HG02642 (cell line): ENCODE results near the gene RPL35.

Experiments used
- ATAC-seq: cut with Tn5 transposase; IDR thresholded peaks from one replicate; pipeline ENCODE4 v1.9.1; 2021; ENCODE audit warnings: mild to moderate bottlenecking; ENCODE audit not compliant: unreplicated experiment, poor library complexity

Gene RPL35

DNA sequence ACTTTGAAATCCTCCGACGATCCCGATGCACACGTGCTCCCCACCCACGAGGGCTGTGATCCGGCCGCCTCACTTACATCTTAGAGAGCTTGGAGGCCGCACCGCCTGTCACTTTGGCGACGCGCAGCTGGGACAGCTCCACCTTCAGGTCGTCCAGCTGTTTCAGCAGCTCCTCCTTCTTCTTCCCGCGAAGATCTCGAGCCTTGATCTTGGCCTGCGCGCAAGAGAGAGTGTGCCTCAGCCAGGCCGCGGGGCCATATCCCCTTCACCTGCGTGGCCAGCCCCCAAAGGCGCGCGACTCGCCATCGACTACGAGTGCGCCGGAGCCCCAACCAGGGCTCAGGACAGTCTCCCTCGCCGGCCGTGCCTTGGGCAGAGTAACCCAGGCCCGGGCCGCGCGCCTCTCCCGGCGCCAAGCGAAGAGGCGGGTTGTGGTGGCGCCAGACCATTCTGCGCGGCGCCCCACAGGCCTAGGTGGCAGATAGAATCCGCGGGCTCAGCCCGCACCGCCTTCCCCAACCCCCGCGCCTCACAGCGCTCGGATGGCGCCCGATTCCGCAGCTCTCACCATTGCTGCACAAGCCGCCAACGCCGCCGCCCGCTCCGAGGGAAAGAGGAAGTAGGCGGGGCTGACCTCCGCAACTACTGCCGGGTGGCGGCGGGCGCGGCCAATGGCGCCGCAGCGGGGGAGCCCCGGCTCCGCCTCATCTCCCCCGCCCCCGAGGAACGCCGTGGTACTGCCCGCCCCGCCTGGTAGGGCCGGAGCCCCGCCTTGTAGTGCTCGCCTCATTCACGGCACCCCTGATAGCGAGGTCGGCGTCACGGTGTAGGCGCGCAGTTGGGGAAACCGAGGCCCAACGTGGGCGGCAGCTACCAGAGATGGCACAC, at the start of gene RPL35, which contains the start of gene ARPC5L:
RPL35 (minus strand) TSS at position 616 of the 888 bp plus-strand sequence; CDS start at position 571, 45 bp downstream.
ARPC5L (plus strand) TSS at position 789 of the 888 bp plus-strand sequence. CDS start 7,161 bp downstream, outside the sequence.
- peak; percentile 92 for ATAC-seq

DNA sequence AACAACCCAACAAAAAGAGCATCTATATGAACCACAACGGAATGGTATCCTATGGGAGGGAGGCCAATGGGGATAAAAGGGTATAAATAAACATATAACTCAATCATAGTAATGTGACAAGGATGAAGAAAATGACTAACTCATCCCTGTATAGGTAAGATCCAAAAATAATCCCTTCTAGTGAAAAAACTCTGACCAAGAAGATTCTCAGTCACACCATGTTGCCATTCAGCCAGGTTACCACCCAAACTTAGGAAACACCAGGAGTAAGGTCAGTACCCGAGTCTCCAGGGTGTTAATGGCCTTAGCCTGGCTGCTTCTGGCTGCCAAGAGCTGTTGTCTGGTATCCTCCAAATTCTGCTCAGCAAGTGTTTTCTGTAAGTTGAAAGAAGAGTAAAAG, 46.3 kb upstream of the RPL35 start:
- ATAC-seq: no peak

DNA sequence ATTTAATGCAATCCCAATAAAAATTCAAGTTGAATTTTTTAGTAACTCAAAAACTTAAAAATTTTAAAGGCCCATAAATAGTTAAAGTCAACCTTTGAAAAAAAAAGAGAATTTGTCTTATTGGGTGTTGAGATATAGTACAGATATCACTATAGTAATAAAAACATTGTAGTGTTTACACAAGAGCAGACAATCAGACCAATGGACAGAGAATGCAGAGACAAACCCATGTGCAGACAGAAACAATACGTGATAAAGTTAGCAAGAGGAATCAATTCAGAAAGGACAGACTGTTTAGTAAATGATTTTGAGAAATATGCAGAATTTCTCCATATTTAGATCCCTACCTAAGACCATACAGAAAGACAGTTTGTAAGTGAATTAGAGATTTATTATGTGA, 45.2 kb upstream of the RPL35 start:
- ATAC-seq: no peak

DNA sequence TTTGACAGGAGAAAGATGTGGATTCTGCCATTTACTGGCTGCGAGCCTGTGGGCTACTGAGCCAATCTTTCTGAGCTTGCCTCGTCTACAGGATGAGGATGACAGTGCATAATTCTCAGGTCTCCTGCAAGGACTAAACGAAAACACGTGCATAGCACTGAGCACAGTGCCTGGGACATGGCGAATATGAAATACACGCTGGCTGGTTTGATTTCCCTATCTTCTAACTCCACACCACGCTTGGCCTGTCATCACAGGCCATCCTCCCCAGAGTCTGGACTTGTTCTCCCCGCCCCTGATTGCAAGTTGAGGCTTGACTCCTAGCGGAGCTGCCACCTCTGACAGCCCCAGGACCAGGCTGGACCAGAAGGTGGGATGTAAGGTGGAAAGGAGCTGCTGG, 38.1 kb upstream of the RPL35 start:
- no peak for ATAC-seq

DNA sequence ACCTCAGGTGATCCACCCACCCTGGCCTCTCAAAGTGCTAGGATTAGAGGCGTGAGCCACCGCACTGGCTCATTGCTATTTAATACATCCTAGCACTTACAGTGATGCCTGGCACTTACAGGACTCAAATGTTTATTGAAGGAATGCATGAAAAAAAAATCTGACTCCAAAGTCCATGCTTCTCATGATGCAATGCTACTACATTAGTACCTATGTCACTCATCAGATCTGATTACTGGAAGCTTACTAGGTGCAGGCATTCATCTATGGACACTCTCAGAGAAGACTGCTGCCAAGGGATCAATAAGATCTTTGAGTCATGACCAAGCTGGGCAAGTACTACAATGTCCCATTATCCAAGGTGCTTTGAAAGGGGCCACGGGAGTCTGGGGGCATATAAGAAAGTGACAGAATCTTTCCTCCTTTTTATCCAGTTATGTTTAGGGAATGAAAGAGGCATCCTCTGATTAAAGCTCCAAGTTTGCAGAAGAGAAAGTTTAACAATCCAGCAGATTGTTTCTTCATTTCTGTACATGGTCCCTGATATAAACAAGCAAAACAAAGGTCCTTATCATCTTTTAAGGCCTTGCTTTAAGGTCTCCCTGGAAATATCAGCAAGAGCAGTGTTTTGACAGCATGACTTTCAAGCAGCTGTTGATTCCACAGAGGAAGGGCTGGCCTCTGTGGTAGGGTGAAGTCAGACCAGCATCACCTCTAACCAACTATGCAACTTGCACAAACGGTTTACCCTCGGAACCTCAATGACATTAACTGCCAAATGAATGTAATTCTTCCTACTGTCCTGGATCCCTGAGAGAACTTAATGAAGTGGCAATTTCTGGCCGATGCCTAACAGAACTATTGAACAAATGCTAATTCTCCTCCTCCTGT, 36.1 kb upstream of the RPL35 start:
- ATAC-seq: no peak

DNA sequence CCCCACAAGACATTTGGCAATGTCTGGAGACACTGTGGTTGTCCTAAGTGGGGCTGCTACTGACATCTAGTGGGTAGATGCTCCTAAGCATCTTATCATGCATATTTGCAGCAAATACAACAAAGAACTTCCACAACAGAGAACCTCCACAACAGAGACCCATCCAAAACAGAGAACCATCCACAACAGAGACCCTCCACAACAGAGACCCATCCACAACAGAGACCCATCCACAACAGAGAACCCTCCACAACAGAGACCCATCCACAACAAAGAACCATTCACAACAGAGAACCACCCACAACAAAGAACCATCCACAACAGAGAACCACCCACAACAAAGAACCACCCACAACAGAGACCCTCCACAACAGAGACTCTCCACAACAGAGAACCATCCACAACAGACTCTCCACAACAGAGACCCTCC, 33.0 kb upstream of the RPL35 start:
- ATAC-seq: no peak

DNA sequence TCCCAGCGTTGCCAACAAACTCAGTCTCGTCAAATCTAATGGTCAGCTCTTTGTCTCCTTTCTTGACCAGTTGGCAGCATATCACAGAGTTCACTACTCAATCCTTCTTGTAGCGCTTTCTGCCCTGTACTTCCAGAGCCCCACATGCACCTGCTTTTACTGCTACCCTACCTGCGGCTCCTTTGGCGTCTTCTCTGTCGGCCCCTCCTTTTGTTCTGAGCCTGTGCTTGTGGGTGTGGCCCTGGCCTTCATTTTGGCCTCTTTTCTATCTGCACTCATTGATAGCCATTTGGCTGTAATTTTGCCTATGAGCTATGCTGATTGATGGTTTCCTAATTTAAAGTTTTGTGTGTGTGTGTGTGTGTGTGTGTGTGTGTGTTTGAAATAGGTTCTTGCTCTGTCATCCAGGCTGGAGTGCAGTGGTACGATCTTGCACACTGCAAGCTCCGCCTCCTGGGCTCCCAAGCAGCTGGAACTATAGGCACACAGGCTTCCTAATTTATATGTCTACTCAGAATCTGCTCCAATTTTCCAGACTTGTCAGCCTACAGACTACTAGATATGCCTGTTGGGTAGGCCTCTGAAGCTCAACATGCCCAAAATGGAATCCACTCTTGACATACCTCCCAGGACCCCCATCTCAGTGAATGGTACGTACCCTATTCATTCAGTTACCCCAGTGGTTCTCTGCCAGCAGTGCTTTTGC, 32.4 kb upstream of the RPL35 start:
- no peak for ATAC-seq

DNA sequence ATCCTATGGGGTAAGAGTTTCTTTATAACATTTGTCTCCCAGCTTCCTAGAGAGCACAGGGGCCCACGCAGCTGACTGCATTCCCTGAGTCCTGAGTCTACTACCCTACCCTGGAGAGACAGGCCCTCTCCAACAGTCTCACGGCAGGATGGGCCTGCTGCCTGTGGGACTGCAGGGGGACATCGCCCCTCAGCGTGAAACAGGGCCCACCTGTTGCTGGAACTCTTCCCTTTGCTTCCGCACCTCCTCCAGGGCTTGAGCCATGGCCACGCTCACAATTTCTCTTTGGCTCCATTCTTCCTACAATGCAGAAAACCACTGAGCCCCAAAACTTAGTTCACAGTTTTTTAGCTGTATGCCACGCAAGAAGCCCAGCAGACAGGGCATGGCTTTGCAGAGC, 28.4 kb upstream of the RPL35 start:
- no peak for ATAC-seq

DNA sequence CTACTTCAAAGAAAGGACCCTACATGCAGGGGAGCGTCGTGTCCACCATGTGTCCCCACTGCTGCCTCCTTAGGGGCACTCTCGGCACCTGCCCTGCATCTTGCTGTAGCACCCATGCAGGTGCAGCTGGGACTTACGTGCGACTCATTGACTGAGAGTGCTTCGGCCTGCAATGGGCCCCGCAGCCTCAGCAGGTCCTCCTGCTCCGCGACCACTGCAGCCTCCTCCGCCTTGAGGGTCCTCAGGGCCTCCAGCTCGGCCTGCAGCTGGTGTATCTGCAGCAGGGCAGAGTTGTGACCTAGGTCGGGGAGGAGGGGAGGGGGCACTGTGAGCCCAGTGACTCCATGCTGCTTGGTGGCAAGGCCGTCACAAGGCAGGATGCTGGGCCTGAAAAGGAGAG, 27.2 kb upstream of the RPL35 start:
- ATAC-seq: no peak

DNA sequence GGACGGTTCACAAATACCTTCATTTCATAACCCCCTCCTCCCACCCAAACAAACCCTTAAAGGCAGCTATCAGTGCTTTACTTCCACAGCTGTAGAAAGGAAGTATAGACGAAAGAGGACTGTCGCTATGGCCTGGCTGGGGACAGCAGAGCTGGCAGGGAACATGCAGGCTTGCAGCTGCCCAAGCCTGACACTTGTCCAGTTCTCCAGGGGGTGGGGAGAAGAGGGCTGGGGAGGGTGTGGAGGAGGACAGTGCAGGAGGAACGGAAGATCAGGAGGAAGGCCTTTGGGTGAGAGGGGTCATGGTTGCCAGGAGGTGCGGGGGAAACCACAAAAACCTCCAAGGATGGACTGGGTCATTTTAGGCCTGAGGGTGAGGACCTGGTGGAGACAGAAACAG, 26.1 kb upstream of the RPL35 start:
- ATAC-seq: no peak

DNA sequence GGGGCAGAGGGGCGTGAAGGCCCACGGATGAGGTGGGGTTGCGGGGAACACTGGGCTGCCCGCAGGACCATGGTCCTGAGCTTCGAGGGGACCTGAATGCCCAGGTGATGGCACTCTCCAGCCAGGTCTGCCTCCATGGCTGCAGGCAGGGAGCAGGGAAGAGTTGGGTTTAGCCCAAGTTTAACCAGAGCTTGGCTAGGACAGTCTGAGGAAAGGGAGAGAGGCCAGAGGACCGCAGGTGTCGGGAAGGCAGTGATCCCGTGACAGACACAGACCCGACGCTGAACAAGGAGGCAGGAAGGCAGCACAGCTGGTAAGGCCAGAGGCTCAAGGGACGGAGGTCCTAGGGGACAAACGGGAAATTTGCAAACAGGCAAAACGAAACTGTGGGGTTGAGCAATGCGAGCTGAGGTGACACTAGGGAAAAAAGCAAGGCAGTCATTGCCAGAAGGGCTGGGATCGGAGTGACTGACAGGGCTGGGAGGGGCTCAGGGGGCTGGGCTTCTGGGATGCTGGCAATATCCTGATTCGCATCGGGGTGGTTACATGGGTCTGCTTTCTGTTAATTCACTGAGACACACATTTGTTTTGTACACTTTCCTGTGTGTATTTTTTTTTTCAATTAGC, 25.2 kb upstream of the RPL35 start:
- ATAC-seq: no peak

DNA sequence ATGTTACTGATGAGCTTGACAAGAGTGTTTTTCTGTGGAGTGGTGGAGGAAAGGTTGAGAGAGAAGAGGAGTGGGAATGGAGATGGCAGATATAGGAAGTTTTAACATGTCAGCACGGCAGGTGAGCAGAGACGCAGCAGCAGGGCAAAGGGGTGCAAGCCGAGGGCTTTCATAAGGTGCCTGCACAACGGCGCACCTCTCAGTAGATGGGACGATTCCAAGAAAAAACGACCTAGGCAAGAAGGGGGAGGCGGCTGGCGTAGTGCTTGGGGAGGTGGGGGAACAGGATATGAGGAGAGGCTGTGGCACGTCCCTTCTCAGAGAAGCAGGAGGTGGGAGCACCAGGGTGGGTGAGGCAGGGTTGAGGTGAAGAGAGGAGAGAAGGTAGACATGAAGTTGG, 24.7 kb upstream of the RPL35 start:
- no peak for ATAC-seq

DNA sequence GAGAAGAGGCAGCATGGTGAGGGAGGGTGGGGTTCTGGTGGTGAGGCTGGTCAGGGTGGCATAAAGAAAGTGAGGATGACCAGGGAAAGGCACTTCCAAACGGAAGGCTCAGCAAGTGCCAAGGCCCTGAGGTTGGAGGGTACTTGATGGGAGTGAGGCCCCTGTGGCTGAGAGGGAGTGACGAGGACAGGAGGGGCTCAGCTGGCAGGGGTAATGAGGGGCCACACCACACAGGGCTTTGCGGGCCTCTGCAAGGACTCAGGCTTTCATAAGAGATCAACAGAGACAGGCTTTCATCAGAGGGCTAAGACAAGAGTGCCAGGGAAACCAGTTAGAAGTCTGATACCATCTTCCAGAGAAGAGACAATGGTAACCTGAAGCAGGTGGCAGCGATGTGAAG, 23.8 kb upstream of the RPL35 start:
- ATAC-seq: no peak

DNA sequence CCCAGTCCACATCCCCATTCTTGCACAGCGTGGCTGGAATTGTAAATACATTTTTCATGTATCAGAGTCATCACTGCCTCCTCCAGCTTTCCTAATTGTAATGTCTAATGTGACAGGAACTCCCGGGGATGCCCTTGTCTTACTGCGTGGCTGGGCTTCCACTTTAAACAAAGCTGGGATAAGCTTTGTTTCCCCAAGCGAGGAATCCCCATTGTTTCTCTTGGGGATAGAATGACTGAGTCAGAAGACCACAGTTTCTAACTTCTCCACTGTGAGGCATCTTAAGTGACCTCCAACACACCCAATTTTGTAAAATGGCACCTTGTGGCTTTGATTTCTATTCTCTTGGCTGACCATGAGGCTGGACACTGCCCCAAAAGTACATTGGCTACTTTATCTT, 22.6 kb upstream of the RPL35 start:
- no peak for ATAC-seq

DNA sequence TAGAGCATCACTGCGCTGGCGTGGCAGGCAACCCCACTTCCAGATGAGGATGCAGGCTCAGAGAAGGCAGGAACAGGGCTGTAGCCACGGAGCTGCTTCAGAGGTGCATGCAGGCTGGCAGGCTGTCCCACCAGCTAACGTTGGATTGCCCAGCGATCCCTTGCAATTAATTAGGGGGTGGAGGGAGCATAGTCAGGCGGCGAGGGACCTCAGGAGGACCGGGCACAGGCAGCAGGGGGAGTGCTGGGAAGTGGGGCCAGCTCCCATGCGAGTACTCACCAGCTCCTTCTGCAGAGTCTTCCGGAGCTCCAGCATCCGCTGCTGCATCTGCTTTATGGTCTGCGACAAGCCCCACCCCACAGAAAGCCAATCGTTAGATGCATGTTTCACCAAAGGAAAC, 20.5 kb upstream of the RPL35 start:
- no peak for ATAC-seq

DNA sequence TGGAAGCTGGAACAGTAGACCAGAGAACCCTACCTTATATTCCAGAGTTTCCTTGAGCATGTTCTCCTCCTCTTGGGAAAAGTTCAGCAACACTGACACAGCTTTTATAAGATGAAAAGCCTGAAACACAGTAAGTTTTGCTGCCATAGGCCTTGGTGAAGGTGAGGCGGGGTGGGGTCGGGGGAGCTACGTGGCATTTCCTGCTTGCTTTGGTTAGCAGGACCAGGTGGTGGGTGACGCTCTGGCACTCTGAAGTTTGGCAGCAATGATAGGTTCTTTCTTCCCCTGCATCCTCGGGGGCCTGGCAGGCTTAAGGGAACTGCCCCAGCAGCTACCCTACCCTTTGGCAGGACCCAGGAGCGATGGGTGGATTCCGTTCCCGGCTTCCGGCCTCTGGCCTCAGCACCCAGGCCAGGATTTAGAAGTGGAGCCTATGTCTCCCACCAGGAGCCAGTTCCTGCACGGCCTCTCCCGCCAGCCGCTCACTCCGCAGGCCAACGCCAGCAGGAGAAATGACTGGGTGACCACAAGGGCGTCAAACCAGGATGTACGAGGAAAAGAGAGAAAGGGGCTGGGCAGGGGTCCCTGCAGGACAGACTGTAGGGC, 19.5 kb upstream of the RPL35 start:
- ATAC-seq: no peak

DNA sequence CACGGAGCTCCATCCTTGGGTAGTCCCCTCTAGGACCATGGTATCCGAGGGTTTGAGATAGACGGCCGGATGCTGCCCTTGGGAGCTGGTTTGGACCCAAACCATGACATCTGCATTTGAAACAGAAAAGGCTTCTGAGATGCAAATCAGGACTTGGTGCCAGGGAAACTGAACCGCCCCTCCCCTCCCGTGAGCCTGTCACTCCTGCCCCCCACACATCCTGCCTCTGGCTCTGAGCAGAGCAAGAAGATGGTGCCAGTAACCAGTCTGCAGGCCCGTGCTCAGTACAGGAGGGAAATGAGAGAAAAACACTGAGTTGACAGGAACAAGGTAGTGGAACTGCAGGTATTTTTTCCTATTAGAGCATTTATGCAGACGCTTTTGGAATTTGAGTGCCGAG, 18.7 kb upstream of the RPL35 start:
- ATAC-seq: no peak

DNA sequence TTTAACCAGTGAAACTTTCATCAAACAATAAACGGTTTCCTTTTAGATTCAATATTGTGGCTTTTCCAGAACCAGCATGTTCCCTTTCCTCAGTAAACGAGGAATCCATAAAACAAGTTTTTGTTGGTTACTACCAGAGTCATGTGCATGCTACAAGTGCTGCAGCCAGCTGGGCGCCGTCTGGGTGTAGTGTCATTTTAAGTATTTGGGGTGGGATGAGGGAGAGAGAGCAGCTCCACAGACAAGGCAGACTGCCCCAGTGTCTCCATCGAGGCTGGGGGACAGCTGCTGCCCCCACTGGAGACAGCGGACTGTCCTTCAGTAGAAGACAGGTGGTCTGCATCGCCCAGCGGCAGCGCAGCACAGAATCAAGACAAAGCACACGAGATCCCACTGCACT, 17.5 kb upstream of the RPL35 start:
- ATAC-seq: no peak

DNA sequence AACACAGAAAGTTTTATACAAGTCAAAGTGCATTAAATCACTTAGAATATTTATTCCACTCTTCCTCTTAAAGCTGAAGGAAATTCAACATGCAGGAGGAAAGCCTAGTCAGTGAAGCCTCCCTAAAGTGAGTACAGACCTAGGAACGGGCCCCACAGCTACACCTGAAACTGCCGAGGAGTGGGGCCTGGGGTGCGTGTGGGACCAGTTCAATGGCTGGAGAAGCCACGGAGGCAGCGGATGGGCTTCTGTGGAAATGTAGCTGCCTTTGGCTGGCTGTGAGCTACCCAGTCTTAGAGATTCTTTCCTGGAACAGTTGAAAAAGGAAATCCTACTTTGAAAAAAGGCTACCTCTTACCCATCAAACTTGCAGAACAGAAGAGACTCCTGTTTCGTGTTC, 16.8 kb upstream of the RPL35 start:
- no peak for ATAC-seq

DNA sequence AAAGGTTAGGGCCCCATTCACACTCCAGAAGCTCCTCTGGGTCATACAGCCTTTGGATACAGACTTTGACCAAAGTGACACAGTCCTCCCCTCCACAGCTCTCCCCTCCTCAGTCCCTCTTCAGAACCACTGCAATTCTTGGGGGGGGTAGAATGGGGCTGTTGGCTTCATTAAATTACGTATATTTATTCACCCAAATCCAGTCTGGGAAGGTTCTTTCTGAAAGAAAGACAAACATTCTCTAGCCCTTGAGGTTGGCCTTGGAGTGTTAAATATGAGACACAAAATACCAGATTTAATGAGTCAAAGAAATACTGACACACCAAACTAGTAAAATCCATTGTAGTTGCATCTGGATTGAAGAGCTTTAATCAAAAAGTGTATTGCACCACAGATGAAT, 16.3 kb upstream of the RPL35 start:
- no peak for ATAC-seq
